ENCODE measurements around the gene FARP2. TPM values are rescaled to one million over a fixed set of nuclear protein-coding genes. Genes with fewer than 3 reads are reported as not detected.

The FARP2 gene
- total and polyA plus RNA-seq, 2 of the 4 experiments (the other 2 are of a cell fraction): 17.1 to 30.8 TPM

DNA sequence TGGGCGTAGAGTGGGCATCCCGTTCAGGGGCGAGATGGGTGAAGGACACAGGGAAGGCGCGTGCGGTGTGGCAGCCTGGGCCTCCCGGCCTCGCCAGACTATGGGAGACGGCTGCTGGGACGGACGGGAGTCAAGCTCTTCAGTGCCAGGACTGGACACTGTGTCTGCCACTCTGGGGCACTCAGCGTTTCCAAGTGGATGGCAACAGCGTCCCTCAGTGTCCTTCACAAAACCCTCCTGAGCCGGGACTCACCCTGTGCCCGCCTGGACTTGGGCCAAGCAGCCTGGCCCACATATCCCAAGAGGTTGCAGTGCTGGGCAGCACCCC lies 186.2 kb downstream of the FARP2 start:
- Histone ChIP-seq H3K27me3 (ENCODE audit: control insufficient read depth, insufficient read depth, low read length) (peaks cover 11% of the 10 kb centered on the region; the same call in 1 of the 2 replicates), H3K27ac (ENCODE audit: insufficient read depth, low read length) (no peak overlapping the region), H2AK9ac (replicated peaks; ENCODE audit: low read depth, low read length, poor library complexity) (no peak overlapping the region), H3K4me2 (ENCODE audit: low read depth, low read length) (no peak overlapping the region), H3K4ac (ENCODE audit: low read depth, low read length) (no peak overlapping the region), H2BK15ac (ENCODE audit: low read depth, low read length) (no peak overlapping the region), H3K79me1 (ENCODE audit: low read depth in 1 of 2, low read length in 2 of 2) (peaks cover 4 to 13% of the 10 kb centered on the region in 2 experiments; a peak in 2 of 4 replicates), H3K4me3 (ENCODE audit: insufficient read depth, low read depth, low read length) (no peak overlapping the region), H2BK120ac (ENCODE audit: low read depth, low read length) (no peak overlapping the region), H3K9me3 (ENCODE audit: control insufficient read depth, insufficient read depth, low read length) (no peaks in the 10 kb centered on the region), H2BK5ac (ENCODE audit: low read depth, low read length, poor library complexity, severe bottlenecking) (no peak overlapping the region), H3K18ac (ENCODE audit: low read depth, low read length) (no peak overlapping the region), H3K23ac (ENCODE audit: low read depth, low read length) (no peak overlapping the region), H4K20me1 (ENCODE audit: insufficient read depth, low read length) (no peaks in the 10 kb centered on the region), H2AFZ (replicated peaks; ENCODE audit: low read length, poor library complexity) (no peak overlapping the region), H3K56ac (ENCODE audit: extremely low read depth, insufficient read depth, low read length) (no peak overlapping the region), H4K5ac (ENCODE audit: low read depth, low read length) (no peak overlapping the region), H3K36me3 (ENCODE audit: control insufficient read depth, insufficient read depth, low read length) (no peaks in the 10 kb centered on the region), H2BK20ac (ENCODE audit: low read depth, low read length) (no peak overlapping the region), H4K8ac (ENCODE audit: low read depth in 2 of 2, low read length in 2 of 2) (no peak overlapping the region), H3K4me1 (ENCODE audit: control insufficient read depth, insufficient read depth, low read length) (peaks cover 24% of the 10 kb centered on the region), H3K9ac (ENCODE audit: low read depth, low read length) (no peak overlapping the region), H4K91ac (ENCODE audit: insufficient read depth, low read depth, low read length) (no peak overlapping the region), H3K14ac (replicated peaks; ENCODE audit: low read depth, low read length) (no peak overlapping the region), H2AK5ac (ENCODE audit: low read depth, low read length) (0 out of 2 replicates have a peak overlapping the region, but pooled peaks have one; percentile 11), H3K9me1 (ENCODE audit: insufficient read depth, low read length) (peaks cover 15% of the 10 kb centered on the region)
- 86% methylated on average over 4 of the region's 15 CpGs; no CpG with 5 or more reads in 1 of the 2 experiments for WGBS, 2 experiments (ENCODE audit: extremely low coverage in 2 of 2, insufficient read length in 1 of 2)
- dilution Hi-C loops (cut with HindIII; ENCODE audit: low sequenced_read_pairs, unreplicated experiment) (no loop called here), in situ Hi-C loops (cut with MboI; ENCODE audit: low sequenced_read_pairs) (no loop called here), intact Hi-C loops (cut with micrococcal nuclease) (no loop called here)
- TF ChIP-seq CEBPB (IDR thresholded peaks at IDR 0.05; ENCODE audit: low read depth, low read length) (no peak), RAD21 (IDR thresholded peaks at IDR 0.05; ENCODE audit: low read length) (no peak), MAFK (IDR thresholded peaks at IDR 0.05; ENCODE audit: low read depth, low read length) (no peak), CHD1 (IDR thresholded peaks at IDR 0.05; ENCODE audit: low read depth, low read length) (no peak), NFE2L2 (IDR thresholded peaks at IDR 0.05; ENCODE audit: low read depth, low read length) (no peak), MXI1 (IDR thresholded peaks at IDR 0.05; ENCODE audit: borderline replicate concordance, low read depth, low read length) (no peak), BHLHE40 (IDR thresholded peaks at IDR 0.05; ENCODE audit: low read depth, low read length) (no peak), RCOR1 (IDR thresholded peaks at IDR 0.05; ENCODE audit: insufficient replicate concordance, low read length) (no peak), POLR2A (IDR thresholded peaks at IDR 0.05; ENCODE audit: low read depth, low read length) (no peak), SMC3 (IDR thresholded peaks at IDR 0.05; ENCODE audit: low read depth, low read length) (no peak), MAZ (IDR thresholded peaks at IDR 0.05; ENCODE audit: borderline replicate concordance, low read depth, low read length) (no peak), RFX5 (IDR thresholded peaks at IDR 0.05; ENCODE audit: low read depth, low read length) (no peak), FOS (IDR thresholded peaks at IDR 0.05; ENCODE audit: low read depth, low read length) (no peak)
- TF ChIP-seq, protein P1, sequence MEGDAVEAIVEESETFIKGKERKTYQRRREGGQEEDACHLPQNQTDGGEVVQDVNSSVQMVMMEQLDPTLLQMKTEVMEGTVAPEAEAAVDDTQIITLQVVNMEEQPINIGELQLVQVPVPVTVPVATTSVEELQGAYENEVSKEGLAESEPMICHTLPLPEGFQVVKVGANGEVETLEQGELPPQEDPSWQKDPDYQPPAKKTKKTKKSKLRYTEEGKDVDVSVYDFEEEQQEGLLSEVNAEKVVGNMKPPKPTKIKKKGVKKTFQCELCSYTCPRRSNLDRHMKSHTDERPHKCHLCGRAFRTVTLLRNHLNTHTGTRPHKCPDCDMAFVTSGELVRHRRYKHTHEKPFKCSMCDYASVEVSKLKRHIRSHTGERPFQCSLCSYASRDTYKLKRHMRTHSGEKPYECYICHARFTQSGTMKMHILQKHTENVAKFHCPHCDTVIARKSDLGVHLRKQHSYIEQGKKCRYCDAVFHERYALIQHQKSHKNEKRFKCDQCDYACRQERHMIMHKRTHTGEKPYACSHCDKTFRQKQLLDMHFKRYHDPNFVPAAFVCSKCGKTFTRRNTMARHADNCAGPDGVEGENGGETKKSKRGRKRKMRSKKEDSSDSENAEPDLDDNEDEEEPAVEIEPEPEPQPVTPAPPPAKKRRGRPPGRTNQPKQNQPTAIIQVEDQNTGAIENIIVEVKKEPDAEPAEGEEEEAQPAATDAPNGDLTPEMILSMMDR (conservative IDR thresholded peaks at IDR 0.05; ENCODE audit: low read depth, low read length): no peak
- TF ChIP-seq, protein P2, sequence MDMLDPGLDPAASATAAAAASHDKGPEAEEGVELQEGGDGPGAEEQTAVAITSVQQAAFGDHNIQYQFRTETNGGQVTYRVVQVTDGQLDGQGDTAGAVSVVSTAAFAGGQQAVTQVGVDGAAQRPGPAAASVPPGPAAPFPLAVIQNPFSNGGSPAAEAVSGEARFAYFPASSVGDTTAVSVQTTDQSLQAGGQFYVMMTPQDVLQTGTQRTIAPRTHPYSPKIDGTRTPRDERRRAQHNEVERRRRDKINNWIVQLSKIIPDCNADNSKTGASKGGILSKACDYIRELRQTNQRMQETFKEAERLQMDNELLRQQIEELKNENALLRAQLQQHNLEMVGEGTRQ (IDR thresholded peaks at IDR 0.05; ENCODE audit: low read depth, low read length): no peak
- TF ChIP-seq, protein P3, sequence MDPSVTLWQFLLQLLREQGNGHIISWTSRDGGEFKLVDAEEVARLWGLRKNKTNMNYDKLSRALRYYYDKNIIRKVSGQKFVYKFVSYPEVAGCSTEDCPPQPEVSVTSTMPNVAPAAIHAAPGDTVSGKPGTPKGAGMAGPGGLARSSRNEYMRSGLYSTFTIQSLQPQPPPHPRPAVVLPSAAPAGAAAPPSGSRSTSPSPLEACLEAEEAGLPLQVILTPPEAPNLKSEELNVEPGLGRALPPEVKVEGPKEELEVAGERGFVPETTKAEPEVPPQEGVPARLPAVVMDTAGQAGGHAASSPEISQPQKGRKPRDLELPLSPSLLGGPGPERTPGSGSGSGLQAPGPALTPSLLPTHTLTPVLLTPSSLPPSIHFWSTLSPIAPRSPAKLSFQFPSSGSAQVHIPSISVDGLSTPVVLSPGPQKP (IDR thresholded peaks at IDR 0.05; ENCODE audit: borderline replicate concordance, low read depth, low read length): no peak
- CTCF ChIA-PET: no interaction called here
- no TSS peak for BruUV-seq (replicated peaks)
- ATAC-seq (ENCODE audit: low read depth): no peak
- DNase-seq: no peak
- POLR2A ChIA-PET (ENCODE audit: unreplicated experiment): no interaction called here

All from IMR-90 (cell line).